Stimulated activated CD8-positive, alpha-beta memory T cell treated with anti-CD3 and anti-CD28 coated beads, Interleukin-2, amount 100 ng/mL, for 1 hour (primary cell): ENCODE results near the gene GABBR2.

Experiments used
- DNase-seq, 2 donors: peaks; one replicate each; pipeline ENCODE4 v3.0.0-alpha.2; 2020; ENCODE audit warnings: low read depth in 2 of 2

Gene GABBR2

GRCh38 chr9:98370300-98370975 is 338.3 kb downstream of the GABBR2 start:
- DNase-seq = no peak

- no peak for DNase-seq
Observed at GRCh38 chr9:98369896-98370295, 338.8 kb downstream of the GABBR2 start.

GRCh38 chr9:98369471-98369870 is 339.3 kb downstream of the GABBR2 start:
- DNase-seq = no peak

- DNase-seq = no peak
Observed at GRCh38 chr9:98369066-98369425, 339.7 kb downstream of the GABBR2 start.

- DNase-seq = no peak
Observed at GRCh38 chr9:98368366-98369065, 340.2 kb downstream of the GABBR2 start.

GRCh38 chr9:98367923-98368322 is 340.8 kb downstream of the GABBR2 start:
- DNase-seq = no peak

GRCh38 chr9:98367371-98367900 is 341.3 kb downstream of the GABBR2 start:
- no peak for DNase-seq

- DNase-seq = no peak
Observed at GRCh38 chr9:98365781-98366180, 343.0 kb downstream of the GABBR2 start.

- DNase-seq = no peak
Observed at GRCh38 chr9:98365227-98365669, 343.5 kb downstream of the GABBR2 start.

GRCh38 chr9:98364086-98364485 is 344.6 kb downstream of the GABBR2 start:
- DNase-seq = no peak

- DNase-seq = no peak
Observed at GRCh38 chr9:98363644-98364043, 345.1 kb downstream of the GABBR2 start.

- no peak for DNase-seq
Observed at GRCh38 chr9:98362624-98363252, 346.0 kb downstream of the GABBR2 start.

- no peak for DNase-seq
Observed at GRCh38 chr9:98361645-98362044, 347.1 kb downstream of the GABBR2 start.

- DNase-seq = no peak
Observed at GRCh38 chr9:98360176-98360708, 348.5 kb downstream of the GABBR2 start.

GRCh38 chr9:98359569-98359968 is 349.2 kb downstream of the GABBR2 start:
- DNase-seq = no peak

- no peak for DNase-seq
Observed at GRCh38 chr9:98357921-98358535, 350.7 kb downstream of the GABBR2 start.

- DNase-seq = no peak
Observed at GRCh38 chr9:98356953-98357690, 351.6 kb downstream of the GABBR2 start.

GRCh38 chr9:98356326-98356725 is 352.4 kb downstream of the GABBR2 start:
- DNase-seq = no peak

- no peak for DNase-seq
Observed at GRCh38 chr9:98351370-98351769, 357.4 kb downstream of the GABBR2 start.

- no peak for DNase-seq
Observed at GRCh38 chr9:98347642-98348041, 361.1 kb downstream of the GABBR2 start.

GRCh38 chr9:98345011-98345410 is 363.7 kb downstream of the GABBR2 start:
- DNase-seq = no peak
